NT2/D1 (cell line): ENCODE data around the gene FLG2.
"Not testable (repeated sequence)": the region's sequence is repeated elsewhere in the genome, so short reads cannot be mapped to it uniquely, and the experiment has no call there.

Experiments used
- DNase-seq: peaks from one replicate; pipeline ENCODE4 v3.0.0-alpha.2; 2011; ENCODE audit warnings: low read depth, low spot score
- H3K27me3 ChIP-seq: 2 replicates; pipeline ENCODE4 v1.6.0; 2011; ENCODE audit warnings: mild to moderate bottlenecking; ENCODE audit not compliant: insufficient read length, insufficient read depth
- H3K36me3 ChIP-seq: 2 replicates; pipeline ENCODE4 v1.6.1; 2011; ENCODE audit warnings: mild to moderate bottlenecking, low read length, mixed read lengths; ENCODE audit not compliant: insufficient read depth, insufficient read length
- H3K4me1 ChIP-seq: 2 replicates; pipeline ENCODE4 v1.5.1; 2011; ENCODE audit not compliant: insufficient read depth, insufficient read length
- H3K4me3 ChIP-seq: 2 replicates; pipeline ENCODE4 v1.5.1; 2011; ENCODE audit warnings: low read depth; ENCODE audit not compliant: insufficient read length
- H3K9ac ChIP-seq: 2 replicates; pipeline ENCODE4 v1.6.0; 2011; ENCODE audit warnings: low read depth; ENCODE audit not compliant: insufficient read length
- H3K9me3 ChIP-seq: 2 replicates; pipeline ENCODE4 v1.5.1; 2011; ENCODE audit warnings: mild to moderate bottlenecking, low read length; ENCODE audit not compliant: insufficient read depth
- SUZ12 ChIP-seq: IDR thresholded peaks from 2 replicates; pipeline ENCODE4 v1.6.1; 2011; ENCODE audit not compliant: insufficient read length, insufficient read depth; ENCODE audit errors: extremely low read depth
- YY1 ChIP-seq: IDR thresholded peaks from 2 replicates; pipeline ENCODE4 v1.6.1; 2011; ENCODE audit not compliant: insufficient read length, insufficient read depth
- ZNF274 ChIP-seq: IDR thresholded peaks from 2 replicates; pipeline ENCODE4 v1.6.1; 2011; ENCODE audit warnings: mild to moderate bottlenecking, low read depth, low read length

FLG2 gene

GRCh38 chr1:152313319-152313801 lies 46.4 kb downstream of the FLG2 start:
- no peak overlapping the region for H3K9ac ChIP-seq
- no peak for DNase-seq

GRCh38 chr1:152312169-152312568 lies 47.6 kb downstream of the FLG2 start:
- not testable (repeated sequence) for H3K4me3 ChIP-seq, H3K9me3 ChIP-seq

More at GRCh38 chr1:152313319-152313801, 46.4 kb downstream of the FLG2 start:
- Histone ChIP-seq H3K36me3 (peaks cover 59% of the 10 kb centered on the region), H3K4me1 (no peaks in the 10 kb centered on the region), H3K27me3 (no peaks in the 10 kb centered on the region), H3K4me3 (no peak overlapping the region), H3K9me3 (no peaks in the 10 kb centered on the region)
- TF ChIP-seq ZNF274, result no peak
- no peak for TF ChIP-seq YY1
- TF ChIP-seq SUZ12, result no peak

GRCh38 chr1:152309955-152310354 lies 49.9 kb downstream of the FLG2 start:
- peaks cover 73% of the 10 kb centered on the region for H3K36me3 ChIP-seq
- no peak overlapping the region for H3K4me3 ChIP-seq
- TF ChIP-seq YY1 (no peak), ZNF274 (no peak), SUZ12 (no peak)
- DNase-seq, result no peak
- no peaks in the 10 kb centered on the region for H3K4me1 ChIP-seq
- H3K27me3 ChIP-seq, result no peaks in the 10 kb centered on the region
- H3K9ac ChIP-seq, result no peak overlapping the region
- no peaks in the 10 kb centered on the region for H3K9me3 ChIP-seq

More at GRCh38 chr1:152312169-152312568, 47.6 kb downstream of the FLG2 start:
- not testable (repeated sequence) for H3K9ac ChIP-seq, H3K27me3 ChIP-seq, DNase-seq, H3K4me1 ChIP-seq
- peaks cover 69% of the 10 kb centered on the region for H3K36me3 ChIP-seq

GRCh38 chr1:152309320-152309901 lies 50.4 kb downstream of the FLG2 start:
- not testable (repeated sequence) for H3K4me3 ChIP-seq, DNase-seq, H3K4me1 ChIP-seq, H3K27me3 ChIP-seq, H3K9me3 ChIP-seq, H3K9ac ChIP-seq
- peaks cover 75% of the 10 kb centered on the region for H3K36me3 ChIP-seq

DNA sequence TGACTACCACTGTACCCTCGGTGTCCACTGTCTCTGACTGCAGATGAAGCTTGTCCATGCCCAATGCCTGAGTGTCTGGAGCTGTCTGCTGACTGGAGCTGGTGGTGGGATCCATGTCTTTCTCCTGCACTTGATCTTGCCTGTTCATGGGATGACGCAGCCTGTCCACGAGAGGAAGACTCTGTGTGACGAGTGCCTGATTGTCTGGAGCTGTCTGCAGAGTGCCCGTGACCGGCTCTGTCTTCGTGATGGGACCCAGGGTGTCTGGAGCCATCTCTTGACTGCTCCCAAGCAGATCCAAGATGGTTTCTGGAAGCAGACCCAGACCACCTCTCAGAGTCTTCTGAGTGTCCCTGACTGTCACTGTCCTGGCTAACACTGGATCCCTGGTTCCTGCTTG lies 51.0 kb downstream of the FLG2 start:
- H3K4me3 ChIP-seq, H3K4me1 ChIP-seq, DNase-seq, H3K9me3 ChIP-seq, H3K27me3 ChIP-seq, H3K9ac ChIP-seq: not testable (repeated sequence)
- peaks cover 74% of the 10 kb centered on the region for H3K36me3 ChIP-seq

DNA sequence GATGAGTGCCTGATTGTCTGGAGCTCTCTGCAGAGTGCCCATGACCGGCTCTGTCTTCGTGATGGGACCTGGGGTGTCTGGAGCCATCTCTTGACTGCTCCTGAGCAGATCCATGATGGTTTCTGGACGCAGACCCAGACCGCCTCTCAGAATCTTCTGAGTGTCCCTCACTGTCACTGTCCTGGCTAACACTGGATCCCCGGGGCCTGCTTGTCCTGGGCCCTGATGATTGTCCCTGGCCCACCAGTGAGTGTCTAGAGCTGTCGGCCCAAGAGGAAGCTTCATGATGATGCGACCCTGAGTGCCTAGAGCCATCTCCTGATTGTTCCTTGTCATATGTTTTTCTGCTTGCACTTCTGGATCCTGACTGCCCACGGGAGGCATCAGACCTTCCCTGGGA lies 51.8 kb downstream of the FLG2 start:
- not testable (repeated sequence) for H3K27me3 ChIP-seq, H3K4me3 ChIP-seq, H3K4me1 ChIP-seq, H3K9me3 ChIP-seq, DNase-seq, H3K9ac ChIP-seq
- peaks cover 72% of the 10 kb centered on the region for H3K36me3 ChIP-seq

GRCh38 chr1:152306123-152306522 lies 53.7 kb downstream of the FLG2 start:
- not testable (repeated sequence) for H3K9ac ChIP-seq, DNase-seq, H3K4me1 ChIP-seq, H3K4me3 ChIP-seq, H3K27me3 ChIP-seq, H3K9me3 ChIP-seq
- peaks cover 57% of the 10 kb centered on the region for H3K36me3 ChIP-seq

GRCh38 chr1:152304773-152305172 lies 55.0 kb downstream of the FLG2 start:
- not testable (repeated sequence) for H3K4me1 ChIP-seq, H3K9ac ChIP-seq, H3K27me3 ChIP-seq, H3K9me3 ChIP-seq, H3K4me3 ChIP-seq, DNase-seq
- H3K36me3 ChIP-seq, result peaks cover 44% of the 10 kb centered on the region

DNA sequence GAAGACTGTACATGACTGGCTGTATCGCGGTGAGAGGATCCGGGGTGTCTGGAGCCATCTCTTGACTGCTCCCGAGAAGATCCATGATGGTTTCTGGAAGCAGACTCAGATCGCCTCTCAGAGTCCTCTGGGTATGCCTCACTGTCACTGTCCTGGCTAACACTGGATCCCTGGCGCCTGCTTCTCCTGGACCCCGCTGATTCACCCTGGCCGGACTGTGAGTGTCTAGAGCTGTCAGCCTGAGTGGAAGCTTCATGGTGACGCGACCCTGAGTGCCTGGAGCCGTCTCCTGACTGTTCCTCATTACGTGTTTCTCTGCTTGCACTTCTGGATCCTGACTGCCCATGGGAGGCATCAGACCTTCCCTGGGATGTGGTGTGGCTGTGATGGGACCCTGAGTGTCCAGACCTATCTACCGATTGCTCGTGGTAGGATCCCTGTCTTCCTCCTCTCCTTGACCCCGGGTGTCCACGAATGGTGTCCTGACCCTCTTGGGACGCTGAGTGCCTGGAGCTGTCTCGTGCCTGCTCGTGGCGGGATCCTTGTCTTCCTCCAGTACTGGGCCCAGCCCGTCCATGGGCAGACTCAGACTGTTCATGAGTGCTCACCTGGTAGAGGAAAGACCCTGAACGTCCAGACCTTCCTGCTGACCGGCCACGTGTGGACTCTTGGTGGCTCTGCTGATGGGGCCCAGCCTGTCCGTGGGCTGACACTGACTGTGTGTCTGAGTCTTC lies 56.5 kb downstream of the FLG2 start:
- H3K9ac ChIP-seq, H3K27me3 ChIP-seq, H3K4me3 ChIP-seq, H3K4me1 ChIP-seq, DNase-seq, H3K9me3 ChIP-seq: not testable (repeated sequence)
- H3K36me3 ChIP-seq, result peaks cover 29% of the 10 kb centered on the region
